ENCODE measurements around the gene EBI3.
"Not testable (repeated sequence)": the region's sequence is repeated elsewhere in the genome, so short reads cannot be mapped to it uniquely, and the experiment has no call there.

The EBI3 gene

DNA sequence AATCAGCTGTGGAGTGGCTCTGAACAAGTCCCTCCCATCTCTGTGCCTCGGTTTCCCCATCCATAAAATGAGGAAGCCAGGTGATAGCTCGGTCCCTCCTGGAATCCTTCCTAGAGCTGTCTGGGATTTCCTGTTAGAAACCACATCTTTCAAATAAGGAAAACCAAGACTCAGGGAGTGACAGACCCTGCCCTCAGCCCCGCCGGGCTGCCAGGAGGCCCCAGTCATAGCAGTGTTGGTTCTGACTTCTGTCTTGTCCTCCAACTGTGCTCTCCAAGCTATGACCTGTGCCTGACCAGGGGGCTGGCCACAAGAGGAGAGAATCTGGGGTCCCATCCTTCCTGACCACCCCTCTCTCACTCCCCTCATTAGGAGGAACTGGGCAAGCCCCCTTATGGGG lies 48.7 kb downstream of the EBI3 start:
- no peak for DNase-seq (ENCODE audit: low read depth)

DNA sequence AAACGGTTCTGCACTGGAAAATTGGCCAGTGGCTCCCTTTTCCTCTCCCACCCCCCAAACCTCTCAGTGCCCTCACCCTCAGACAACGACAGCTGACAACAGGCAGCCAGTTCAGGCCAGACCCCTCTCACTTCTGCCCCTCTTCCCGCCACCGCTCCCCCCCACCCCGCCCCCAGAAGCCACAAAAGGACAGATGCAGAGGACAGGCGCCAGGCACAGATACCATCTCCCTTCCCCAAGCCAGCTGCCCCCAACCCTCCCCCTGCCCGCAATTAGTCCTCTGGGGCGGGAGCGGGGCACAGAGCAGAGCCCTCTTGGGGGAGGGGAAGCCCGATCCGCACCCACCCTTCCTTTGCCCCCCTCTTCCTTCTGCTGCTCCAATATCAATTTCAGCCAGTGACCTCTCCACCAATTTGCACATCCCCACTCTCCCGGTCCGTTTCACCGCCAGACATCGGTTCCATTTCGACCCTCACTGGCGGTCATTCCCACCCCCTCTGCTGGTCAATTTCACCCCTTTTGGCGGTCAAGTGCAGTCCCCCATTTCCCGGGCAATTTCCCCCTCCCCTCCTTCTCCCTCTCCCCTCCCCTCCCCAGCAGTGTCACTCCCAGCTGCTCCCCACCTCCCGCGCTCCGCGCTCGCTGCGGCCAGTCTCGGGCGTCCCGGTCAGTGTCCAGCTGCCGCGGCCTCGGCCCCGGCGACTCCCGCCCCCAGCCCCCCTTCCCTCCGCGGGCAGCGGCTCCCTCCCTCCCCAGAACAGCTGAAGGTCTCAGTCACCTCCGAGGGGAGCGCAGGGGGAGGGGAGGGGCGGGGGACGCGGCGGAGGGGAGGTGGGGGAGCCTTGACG lies 49.3 kb downstream of the EBI3 start, which contains the start of gene SHD:
TSS of gene SHD (plus strand) at position 848 of the 848 bp plus-strand sequence. CDS start 798 bp downstream, outside the sequence.
- DNase-seq (ENCODE audit: low read depth) = no peak

DNA sequence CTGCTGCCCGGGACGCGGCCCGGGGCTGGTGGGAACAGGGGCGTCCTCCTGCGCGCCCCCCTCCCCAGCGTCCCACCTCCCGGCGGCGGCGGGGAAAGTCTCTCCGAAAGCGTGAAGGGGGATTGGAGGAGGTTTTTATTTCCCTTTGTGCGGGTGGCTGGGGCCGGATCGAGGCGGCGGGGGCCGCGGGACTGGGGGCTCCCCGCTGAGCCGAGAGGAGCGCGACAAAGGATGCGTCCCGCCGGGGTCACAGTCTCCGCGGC lies 49.9 kb downstream of the EBI3 start:
- no peak for DNase-seq (ENCODE audit: low read depth)

DNA sequence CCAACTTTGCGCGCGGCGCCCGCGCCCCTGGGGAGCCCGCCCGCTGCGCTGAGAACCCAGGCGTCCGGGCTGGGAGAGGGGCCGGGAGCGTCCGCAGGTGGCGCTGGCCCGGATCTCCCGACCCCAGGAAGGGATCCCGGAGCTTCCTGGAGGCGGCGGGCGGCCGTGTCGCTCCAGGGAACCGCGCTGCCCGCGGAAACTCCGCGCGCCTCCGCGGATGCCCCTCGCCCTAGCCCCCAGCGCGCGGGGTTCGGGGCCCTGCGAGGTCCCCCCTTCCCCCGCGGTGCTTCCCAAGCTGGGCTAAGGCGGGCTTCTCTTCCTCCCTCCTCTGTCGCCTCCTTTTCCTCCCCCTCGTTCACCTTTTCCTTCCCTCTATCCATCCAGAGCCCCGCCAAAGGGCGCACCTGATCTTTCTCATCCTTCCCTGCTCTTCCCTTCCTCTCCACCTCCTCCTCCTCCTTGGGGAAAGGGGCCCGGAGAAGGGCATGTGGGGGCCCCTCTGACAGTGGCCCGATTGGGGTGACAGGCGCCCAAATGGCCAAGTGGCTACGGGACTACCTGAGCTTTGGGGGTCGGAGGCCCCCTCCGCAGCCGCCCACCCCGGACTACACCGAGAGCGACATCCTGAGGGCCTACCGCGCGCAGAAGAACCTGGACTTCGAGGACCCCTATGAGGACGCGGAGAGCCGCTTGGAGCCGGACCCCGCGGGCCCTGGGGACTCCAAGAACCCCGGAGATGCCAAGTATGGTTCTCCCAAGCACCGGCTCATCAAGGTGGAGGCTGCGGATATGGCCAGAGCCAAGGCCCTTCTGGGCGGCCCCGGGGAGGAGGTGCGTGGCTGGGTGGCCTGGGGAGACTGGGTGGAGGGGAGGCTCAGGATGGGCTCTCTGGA lies 50.5 kb downstream of the EBI3 start:
- DNase-seq (ENCODE audit: low read depth) = no peak

DNA sequence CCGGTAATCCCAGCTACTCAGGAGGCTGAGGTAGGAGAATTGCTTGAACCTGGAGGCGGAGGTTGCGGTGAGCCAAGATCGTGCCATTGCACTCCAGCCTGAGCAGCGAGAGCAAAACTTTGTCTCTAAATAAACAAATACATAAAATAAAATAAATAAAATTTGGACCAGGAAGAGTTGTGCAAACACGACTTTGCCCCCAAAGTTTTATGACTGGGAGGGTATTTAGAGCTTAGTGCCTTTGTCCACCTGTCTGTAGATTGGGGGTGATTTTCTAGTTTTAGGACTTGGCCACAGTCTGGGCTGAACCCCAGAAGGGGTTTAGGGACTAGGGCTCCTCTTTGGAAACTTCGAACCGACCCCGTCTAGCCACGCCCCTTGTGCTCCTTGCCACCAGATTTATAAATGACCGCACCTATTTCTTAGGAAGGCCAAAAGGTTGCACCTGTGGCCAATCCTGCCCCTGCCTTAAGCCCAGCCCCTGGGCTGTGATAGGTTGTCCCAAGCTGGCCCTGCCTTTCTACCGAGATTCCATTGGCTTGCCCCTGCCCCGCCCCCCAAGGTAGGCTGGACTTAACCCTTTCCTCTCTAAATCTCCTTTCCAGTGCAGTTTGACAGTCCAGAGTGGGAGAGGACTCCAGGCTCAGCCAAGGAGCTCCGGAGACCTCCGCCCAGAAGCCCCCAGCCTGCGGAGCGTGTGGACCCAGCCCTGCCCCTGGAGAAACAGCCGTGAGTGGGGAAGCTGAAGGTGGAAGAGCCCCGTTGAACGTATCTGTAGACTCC lies 55.0 kb downstream of the EBI3 start:
- no peak for DNase-seq (ENCODE audit: low read depth)

DNA sequence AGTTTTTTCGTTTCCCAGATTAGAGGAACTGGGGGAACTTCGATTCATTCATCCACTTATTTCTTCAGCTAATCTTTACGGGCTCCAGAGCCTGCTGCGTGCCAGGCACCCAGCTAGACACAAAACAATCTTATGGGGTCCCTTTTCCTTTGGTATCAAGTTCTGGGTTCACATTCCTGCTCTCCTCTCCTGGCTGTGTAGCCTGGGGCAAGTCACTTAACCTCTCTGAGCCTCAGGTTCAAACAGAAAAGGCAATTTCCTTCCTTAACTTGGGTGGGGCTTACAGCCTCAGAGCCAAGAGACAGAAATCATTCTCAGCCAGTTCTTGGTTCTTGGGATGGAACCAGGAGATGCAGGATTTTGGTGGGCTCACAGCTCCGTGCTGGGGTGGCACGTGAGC lies 55.7 kb downstream of the EBI3 start:
- DNase-seq (ENCODE audit: low read depth) = no peak

DNA sequence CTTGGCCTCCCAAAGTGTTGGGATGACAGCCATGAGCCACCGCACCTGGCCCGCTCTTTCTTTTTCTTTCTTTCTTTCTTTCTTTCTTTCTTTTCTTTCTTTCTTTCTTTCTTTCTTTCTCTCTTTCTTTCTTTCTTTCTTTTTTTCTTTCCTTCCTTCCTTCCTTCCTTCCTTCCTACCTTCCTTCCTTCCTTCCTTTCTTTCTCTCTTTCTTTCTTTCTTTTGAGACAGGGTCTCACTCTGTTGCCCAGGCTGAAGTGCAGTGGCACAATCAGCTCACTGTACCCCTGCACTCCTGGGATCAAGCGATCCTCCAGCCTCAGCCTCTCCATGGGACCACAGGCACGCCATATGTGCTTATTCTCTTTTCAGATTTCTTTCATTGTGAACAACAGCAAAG lies 56.8 kb downstream of the EBI3 start:
- not testable (repeated sequence) for DNase-seq (ENCODE audit: low read depth)

All from stimulated activated CD8-positive, alpha-beta memory T cell treated with anti-CD3 and anti-CD28 coated beads, Interleukin-4, amount 100 ng/mL, for 24 hours (primary cell).